Measurements from ENCODE around the gene KLHL1.

GRCh38 chr13:69997061-69997460 is 111.2 kb downstream of the KLHL1 start:
- TF ChIP-seq CTCF (IDR thresholded peaks at IDR 0.05 in 8 of 11, conservative IDR thresholded peaks at IDR 0.05 in 3 of 11) (no peak), POLR2AphosphoS5 (IDR thresholded peaks at IDR 0.05) (no peak)

Data from spleen (tissue), 7 donors.